Ascending aorta (tissue), 2 donors: ENCODE data around the gene ZNF750. TPM values are rescaled to one million over a fixed set of nuclear protein-coding genes. Genes with fewer than 3 reads are reported as not detected.

Experiments
- DNase-seq, 2 donors: peaks; one replicate each; pipeline ENCODE4 v3.0.0-alpha.2; 2019; ENCODE audit warnings: low spot score in 2 of 2
- H3K27ac ChIP-seq, 2 donors: fragments of 200-600 bp; sonication (generic); one replicate each; pipeline ENCODE4 v1.5.1; 2016 to 2017; ENCODE audit warnings: mild to moderate bottlenecking in 1 of 2
- H3K27me3 ChIP-seq: fragments of 200-600 bp; sonication (generic); one replicate; pipeline ENCODE4 v1.5.1; 2017
- H3K36me3 ChIP-seq, 2 donors: fragments of 200-600 bp; sonication (generic); one replicate each; pipeline ENCODE4 v1.5.1; 2016
- H3K4me1 ChIP-seq, 2 donors: fragments of 200-600 bp; sonication (generic); one replicate each; pipeline ENCODE4 v1.5.1; 2016 to 2017; ENCODE audit warnings: mild to moderate bottlenecking in 1 of 2
- H3K4me3 ChIP-seq, 2 donors: fragments of 200-600 bp; sonication (generic); one replicate each; pipeline ENCODE4 v1.5.1; 2016 to 2017; ENCODE audit warnings: mild to moderate bottlenecking in 1 of 2
- H3K9me3 ChIP-seq, 2 donors: fragments of 200-600 bp; sonication (generic); one replicate each; pipeline ENCODE4 v1.5.1; 2016
- CTCF ChIP-seq, 3 experiments: fragments of 200-600 bp in 2 of 3; fragments of 450-650 bp in 1 of 3; sonication (generic) in 2 of 3; IDR thresholded peaks; one replicate each; pipeline ENCODE4 v1.5.1; 2016 to 2019; ENCODE audit warnings: antibody characterized with exemption in 3 of 3, mild to moderate bottlenecking in 1 of 3, moderate library complexity in 1 of 3
- intact Hi-C: fragments of 100-400 bp; cut with DNase I; formaldehyde crosslinking; loops from one replicate; pipeline ENCODE4 v1.15.1; 2023
- total RNA-seq: library from RNA; depleted of rRNA; stranded (reverse); fragments of >200 nt; gene quantifications from one replicate; pipeline ENCODE4 v1.1.0, GENCODE V29; 2016

The ZNF750 gene
- total RNA-seq, 1 donor from 2014 or later, result not detected

GRCh38 chr17:82780195-82780594, 59.6 kb downstream of the ZNF750 start:
- no peak for TF ChIP-seq CTCF (IDR thresholded peaks at IDR 0.05)
- intact Hi-C loops, result loop anchor here (2.0 to 5.0 kb wide), 2 partner anchors 137 to 183 kb away; no protein-coding TSS in a partner anchor
- Histone ChIP-seq H3K9me3 (no peaks in the 10 kb centered on the region), H3K36me3 (peaks cover 18 to 21% of the 10 kb centered on the region in 2 donors), H3K27me3 (no peaks in the 10 kb centered on the region), H3K4me1 (no peaks in the 10 kb centered on the region), H3K27ac (no peak overlapping the region), H3K4me3 (no peak overlapping the region)
- DNase-seq, result no peak

- Histone ChIP-seq H3K9me3 (no peaks in the 10 kb centered on the region), H3K36me3 (peaks cover 15 to 21% of the 10 kb centered on the region in 2 donors), H3K27ac (no peak overlapping the region), H3K4me1 (no peaks in the 10 kb centered on the region), H3K4me3 (no peak overlapping the region), H3K27me3 (no peaks in the 10 kb centered on the region)
- DNase-seq, result no peak
- TF ChIP-seq CTCF (IDR thresholded peaks at IDR 0.05), result no peak
- intact Hi-C loops, result no loop called here
These were observed 60.3 kb downstream of the ZNF750 start for GRCh38 chr17:82779541-82779940.

Other genes with a start within 250 kb of the ZNF750 start
- 53.7 TPM for gene WDR45B, start 191.6 kb downstream of the ZNF750 start, total RNA-seq
- 9.4 TPM for gene RAB40B, start 141.3 kb downstream of the ZNF750 start, total RNA-seq
- 21.0 TPM for gene FN3KRP, start 123.3 kb downstream of the ZNF750 start, total RNA-seq
- gene FN3K, start 104.4 kb downstream of the ZNF750 start, total RNA-seq, result 10.5 TPM
- gene TBCD, start 88.0 kb downstream of the ZNF750 start, total RNA-seq, result 156 TPM
- 257 TPM for gene METRNL, start 239.6 kb upstream of the ZNF750 start, total RNA-seq